Measurements from ENCODE around the gene CXorf65. TPM values are rescaled to one million over a fixed set of nuclear protein-coding genes. Genes with fewer than 3 reads are reported as not detected.

CXorf65 gene
- total RNA-seq, 6 experiments from 2014 or later: not detected

- Mint-ChIP-seq H3K4me1 (ENCODE audit: low read depth) (peaks cover 13% of the 10 kb centered on the region), H3K27me3 (ENCODE audit: insufficient read depth) (no peaks in the 10 kb centered on the region; the same call in 1 of the 2 replicates), H3K9me3 (no peaks in the 10 kb centered on the region), H3K36me3 (ENCODE audit: low read depth) (peaks cover 5% of the 10 kb centered on the region; the same call in 1 of the 2 replicates), H3K27ac (peak overlapping the region; percentile 92), H3K4me3 (peak overlapping the region; percentile 97)
- TF ChIP-seq, protein P1, sequence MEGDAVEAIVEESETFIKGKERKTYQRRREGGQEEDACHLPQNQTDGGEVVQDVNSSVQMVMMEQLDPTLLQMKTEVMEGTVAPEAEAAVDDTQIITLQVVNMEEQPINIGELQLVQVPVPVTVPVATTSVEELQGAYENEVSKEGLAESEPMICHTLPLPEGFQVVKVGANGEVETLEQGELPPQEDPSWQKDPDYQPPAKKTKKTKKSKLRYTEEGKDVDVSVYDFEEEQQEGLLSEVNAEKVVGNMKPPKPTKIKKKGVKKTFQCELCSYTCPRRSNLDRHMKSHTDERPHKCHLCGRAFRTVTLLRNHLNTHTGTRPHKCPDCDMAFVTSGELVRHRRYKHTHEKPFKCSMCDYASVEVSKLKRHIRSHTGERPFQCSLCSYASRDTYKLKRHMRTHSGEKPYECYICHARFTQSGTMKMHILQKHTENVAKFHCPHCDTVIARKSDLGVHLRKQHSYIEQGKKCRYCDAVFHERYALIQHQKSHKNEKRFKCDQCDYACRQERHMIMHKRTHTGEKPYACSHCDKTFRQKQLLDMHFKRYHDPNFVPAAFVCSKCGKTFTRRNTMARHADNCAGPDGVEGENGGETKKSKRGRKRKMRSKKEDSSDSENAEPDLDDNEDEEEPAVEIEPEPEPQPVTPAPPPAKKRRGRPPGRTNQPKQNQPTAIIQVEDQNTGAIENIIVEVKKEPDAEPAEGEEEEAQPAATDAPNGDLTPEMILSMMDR (IDR thresholded peaks at IDR 0.05): no peak
- no peak for DNase-seq
Measured at GRCh38 chrX:71067089-71067488, 39.5 kb downstream of the CXorf65 start.

DNA sequence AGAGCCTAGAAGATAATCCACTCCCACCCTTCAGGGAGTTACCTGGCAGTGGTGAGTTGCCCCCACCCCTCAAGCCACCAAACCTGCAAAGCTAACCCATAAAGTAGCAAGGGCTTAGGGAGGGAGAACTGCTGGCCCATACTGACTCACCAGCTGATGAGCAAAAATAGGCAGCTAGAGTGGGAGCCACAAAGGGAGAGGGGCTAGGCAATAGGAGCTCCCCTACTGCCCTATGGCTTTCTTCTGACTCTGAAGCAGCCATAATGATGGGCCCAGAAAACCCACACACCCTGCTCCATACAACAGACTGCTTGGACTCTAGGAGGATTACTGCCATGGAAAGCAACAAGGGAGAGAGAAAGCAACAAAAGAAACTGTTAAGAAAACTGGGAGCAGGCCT, 46.4 kb downstream of the CXorf65 start:
- Mint-ChIP-seq H3K4me1 (ENCODE audit: low read depth) (peaks cover 30% of the 10 kb centered on the region), H3K27ac (no peak overlapping the region), H3K36me3 (ENCODE audit: low read depth) (peaks cover 21% of the 10 kb centered on the region), H3K27me3 (ENCODE audit: insufficient read depth) (no peaks in the 10 kb centered on the region), H3K4me3 (no peak overlapping the region), H3K9me3 (no peaks in the 10 kb centered on the region)
- TF ChIP-seq, protein P1 (IDR thresholded peaks at IDR 0.05): no peak
- no peak for DNase-seq

GRCh38 chrX:71057848-71058530, 48.6 kb downstream of the CXorf65 start:
- no peak for DNase-seq
- TF ChIP-seq, protein P1 (IDR thresholded peaks at IDR 0.05): no peak
- H3K36me3 Mint-ChIP-seq (ENCODE audit: low read depth): peaks cover 16% of the 10 kb centered on the region
- peak overlapping the region; percentile 72 for H3K27ac Mint-ChIP-seq
- H3K4me3 Mint-ChIP-seq: peak overlapping the region; percentile 47
- H3K27me3 Mint-ChIP-seq (ENCODE audit: insufficient read depth): no peaks in the 10 kb centered on the region
- H3K4me1 Mint-ChIP-seq (ENCODE audit: low read depth): peaks cover 23% of the 10 kb centered on the region
- no peaks in the 10 kb centered on the region for H3K9me3 Mint-ChIP-seq

- H3K27ac Mint-ChIP-seq: peak overlapping the region; percentile 72
- no peak for DNase-seq
- no peaks in the 10 kb centered on the region for H3K9me3 Mint-ChIP-seq
- no peak overlapping the region for H3K4me3 Mint-ChIP-seq
- no peaks in the 10 kb centered on the region for H3K27me3 Mint-ChIP-seq (ENCODE audit: insufficient read depth)
- TF ChIP-seq, protein P1 (IDR thresholded peaks at IDR 0.05): no peak
- H3K4me1 Mint-ChIP-seq (ENCODE audit: low read depth): peaks cover 23% of the 10 kb centered on the region
- H3K36me3 Mint-ChIP-seq (ENCODE audit: low read depth): peaks cover 16% of the 10 kb centered on the region
Measured at GRCh38 chrX:71056867-71057266, 49.7 kb downstream of the CXorf65 start.

Other genes with a start within 250 kb of the CXorf65 start
- not detected for gene TEX11, start 198.0 kb downstream of the CXorf65 start, total RNA-seq (2021; fragmentation: NEBNext Ultra II Directional; extraction: Animal tissue kit (Norgen Biotek cat#: 25700))
- gene SLC7A3, start 175.6 kb downstream of the CXorf65 start, total RNA-seq (2021; fragmentation: NEBNext Ultra II Directional; extraction: Animal tissue kit (Norgen Biotek cat#: 25700)): not detected
- 100 to 1,000 TPM in 1 of 6 experiments, 10 to 100 TPM in 5; 87.0 to 101 (median 91.1) TPM for gene SNX12, start 38.4 kb downstream of the CXorf65 start, total RNA-seq (2021; fragmentation: NEBNext Ultra II Directional; extraction: Animal tissue kit (Norgen Biotek cat#: 25700))
- gene FOXO4, start 10.9 kb downstream of the CXorf65 start, total RNA-seq (2021; fragmentation: NEBNext Ultra II Directional; extraction: Animal tissue kit (Norgen Biotek cat#: 25700)): 1 to 10 TPM; 4.0 to 8.1 (median 6.0) TPM
- gene IL2RG, start 4.8 kb upstream of the CXorf65 start, total RNA-seq (2021; fragmentation: NEBNext Ultra II Directional; extraction: Animal tissue kit (Norgen Biotek cat#: 25700)): under 1 TPM in 2 of 6 experiments, not detected in 4; 0.37 to 0.43 TPM
- gene MED12, start 11.9 kb upstream of the CXorf65 start, total RNA-seq (2021; fragmentation: NEBNext Ultra II Directional; extraction: Animal tissue kit (Norgen Biotek cat#: 25700)): 10 to 100 TPM; 22.8 to 31.2 (median 28.5) TPM
- gene NLGN3, start 38.1 kb upstream of the CXorf65 start, total RNA-seq (2021; fragmentation: NEBNext Ultra II Directional; extraction: Animal tissue kit (Norgen Biotek cat#: 25700)): under 1 TPM; 0.14 to 0.48 (median 0.29) TPM
- not detected for gene GJB1, start 116.5 kb upstream of the CXorf65 start, total RNA-seq (2021; fragmentation: NEBNext Ultra II Directional; extraction: Animal tissue kit (Norgen Biotek cat#: 25700))
- 10 to 100 TPM; 26.3 to 32.4 (median 28.4) TPM for gene ZMYM3, start 147.4 kb upstream of the CXorf65 start, total RNA-seq (2021; fragmentation: NEBNext Ultra II Directional; extraction: Animal tissue kit (Norgen Biotek cat#: 25700))
- 100 to 1,000 TPM; 367 to 495 (median 421) TPM for gene NONO, start 176.9 kb upstream of the CXorf65 start, total RNA-seq (2021; fragmentation: NEBNext Ultra II Directional; extraction: Animal tissue kit (Norgen Biotek cat#: 25700))
- gene ITGB1BP2, start 195.0 kb upstream of the CXorf65 start, total RNA-seq (2021; fragmentation: NEBNext Ultra II Directional; extraction: Animal tissue kit (Norgen Biotek cat#: 25700)): under 1 TPM; 0.50 to 0.95 (median 0.57) TPM